Bronchial epithelial cell (primary cell): ENCODE data around the gene OTX1. TPM values are rescaled to one million over a fixed set of nuclear protein-coding genes. Genes with fewer than 3 reads are reported as not detected.

ENCODE experiments used
- DNase-seq: peaks from one replicate; pipeline ENCODE4 v3.0.0-alpha.2; 2010; ENCODE audit warnings: low read depth
- FAIRE-seq: peaks from 2 replicates; lab custom pipeline; 2011; peaks lifted over from hg19 to GRCh38; lab: Jason Lieb, UNC
- H3K27me3 ChIP-seq: 2 replicates; pipeline ENCODE4 v1.5.1; 2011; ENCODE audit warnings: low read length; ENCODE audit not compliant: control insufficient read depth, insufficient read depth
- H3K36me3 ChIP-seq: 2 replicates; pipeline ENCODE4 v1.5.1; 2011; ENCODE audit warnings: low read length; ENCODE audit not compliant: control insufficient read depth, insufficient read depth
- H3K4me3 ChIP-seq: 2 replicates; pipeline ENCODE4 v1.5.1; 2011; ENCODE audit warnings: mild to moderate bottlenecking, low read depth, low read length, control low read depth
- total RNA-seq: library from RNA; depleted of rRNA; stranded (reverse); fragments of >200 nt; gene quantifications from 2 replicates; pipeline ENCODE4 v1.2.1, GENCODE V29; 2014
- TF ChIP-seq, protein P1 (sequence below): IDR thresholded peaks from 2 replicates; pipeline ENCODE4 v1.5.1; 2011; ENCODE audit warnings: mild to moderate bottlenecking, moderate library complexity, low read length, control low read depth, inconsistent platforms; ENCODE audit not compliant: insufficient read depth, severe bottlenecking

Gene OTX1
- total RNA-seq, 1 donor from 2014 or later = 0.79 TPM

GRCh38 chr2:63054841-63055225 lies 4.2 kb downstream of the OTX1 start:
- TF ChIP-seq, protein P1, sequence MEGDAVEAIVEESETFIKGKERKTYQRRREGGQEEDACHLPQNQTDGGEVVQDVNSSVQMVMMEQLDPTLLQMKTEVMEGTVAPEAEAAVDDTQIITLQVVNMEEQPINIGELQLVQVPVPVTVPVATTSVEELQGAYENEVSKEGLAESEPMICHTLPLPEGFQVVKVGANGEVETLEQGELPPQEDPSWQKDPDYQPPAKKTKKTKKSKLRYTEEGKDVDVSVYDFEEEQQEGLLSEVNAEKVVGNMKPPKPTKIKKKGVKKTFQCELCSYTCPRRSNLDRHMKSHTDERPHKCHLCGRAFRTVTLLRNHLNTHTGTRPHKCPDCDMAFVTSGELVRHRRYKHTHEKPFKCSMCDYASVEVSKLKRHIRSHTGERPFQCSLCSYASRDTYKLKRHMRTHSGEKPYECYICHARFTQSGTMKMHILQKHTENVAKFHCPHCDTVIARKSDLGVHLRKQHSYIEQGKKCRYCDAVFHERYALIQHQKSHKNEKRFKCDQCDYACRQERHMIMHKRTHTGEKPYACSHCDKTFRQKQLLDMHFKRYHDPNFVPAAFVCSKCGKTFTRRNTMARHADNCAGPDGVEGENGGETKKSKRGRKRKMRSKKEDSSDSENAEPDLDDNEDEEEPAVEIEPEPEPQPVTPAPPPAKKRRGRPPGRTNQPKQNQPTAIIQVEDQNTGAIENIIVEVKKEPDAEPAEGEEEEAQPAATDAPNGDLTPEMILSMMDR = no peak
- Histone ChIP-seq H3K4me3 (no peak overlapping the region), H3K27me3 (no peaks in the 10 kb centered on the region), H3K36me3 (peaks cover 7% of the 10 kb centered on the region)
- no peak for DNase-seq
- FAIRE-seq = no peak

- DNase-seq (no peak), FAIRE-seq (no peak)
- peaks cover 7% of the 10 kb centered on the region for H3K36me3 ChIP-seq
- TF ChIP-seq, protein P1 = no peak
- H3K4me3 ChIP-seq = no peak overlapping the region
- no peaks in the 10 kb centered on the region for H3K27me3 ChIP-seq
These were observed 4.8 kb downstream of the OTX1 start for GRCh38 chr2:63055226-63056106.

DNA sequence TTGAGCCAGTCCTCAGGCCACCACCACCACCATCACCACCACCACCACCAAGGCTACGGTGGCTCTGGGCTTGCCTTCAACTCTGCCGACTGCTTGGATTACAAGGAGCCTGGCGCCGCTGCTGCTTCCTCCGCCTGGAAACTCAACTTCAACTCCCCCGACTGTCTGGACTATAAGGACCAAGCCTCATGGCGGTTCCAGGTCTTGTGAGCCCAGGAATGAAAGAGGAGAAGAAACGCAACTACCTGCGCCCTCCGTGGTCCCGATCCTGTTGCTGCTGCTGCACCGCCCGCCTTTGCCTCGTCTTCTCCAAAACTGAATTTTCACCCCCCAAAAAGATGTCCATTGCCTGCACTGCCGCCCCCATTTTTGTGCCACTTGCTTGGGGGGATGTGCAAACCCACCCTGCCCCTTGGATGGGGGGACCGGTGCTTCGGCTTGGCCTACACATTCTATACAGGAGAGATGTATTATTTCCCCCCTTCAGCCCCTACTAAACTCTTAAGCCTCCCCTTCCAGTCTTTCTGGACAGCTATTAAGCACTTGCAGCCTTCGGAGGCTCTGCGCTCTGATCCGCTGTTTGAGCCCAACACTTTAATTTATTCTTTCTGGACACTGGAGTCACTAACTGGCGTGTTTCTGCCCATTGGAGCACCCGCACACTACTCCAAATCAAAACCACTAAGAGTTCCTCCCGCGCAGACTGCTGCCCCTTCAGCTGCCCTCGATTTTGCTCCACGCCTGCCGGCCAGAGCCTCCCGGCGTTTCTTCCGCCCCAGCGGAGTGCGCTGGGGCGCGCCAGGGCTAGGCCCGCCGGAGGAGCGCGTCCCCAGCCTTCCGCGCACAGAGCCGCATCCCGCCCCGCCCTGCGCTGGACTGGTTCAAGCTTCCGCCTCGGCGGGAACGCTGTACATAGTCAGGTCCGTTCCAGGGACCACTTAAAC lies 5.7 kb downstream of the OTX1 start:
- FAIRE-seq (no peak), DNase-seq (no peak)
- Histone ChIP-seq H3K36me3 (peaks cover 7% of the 10 kb centered on the region), H3K4me3 (no peak overlapping the region), H3K27me3 (no peaks in the 10 kb centered on the region)
- TF ChIP-seq, protein P1 = no peak

DNA sequence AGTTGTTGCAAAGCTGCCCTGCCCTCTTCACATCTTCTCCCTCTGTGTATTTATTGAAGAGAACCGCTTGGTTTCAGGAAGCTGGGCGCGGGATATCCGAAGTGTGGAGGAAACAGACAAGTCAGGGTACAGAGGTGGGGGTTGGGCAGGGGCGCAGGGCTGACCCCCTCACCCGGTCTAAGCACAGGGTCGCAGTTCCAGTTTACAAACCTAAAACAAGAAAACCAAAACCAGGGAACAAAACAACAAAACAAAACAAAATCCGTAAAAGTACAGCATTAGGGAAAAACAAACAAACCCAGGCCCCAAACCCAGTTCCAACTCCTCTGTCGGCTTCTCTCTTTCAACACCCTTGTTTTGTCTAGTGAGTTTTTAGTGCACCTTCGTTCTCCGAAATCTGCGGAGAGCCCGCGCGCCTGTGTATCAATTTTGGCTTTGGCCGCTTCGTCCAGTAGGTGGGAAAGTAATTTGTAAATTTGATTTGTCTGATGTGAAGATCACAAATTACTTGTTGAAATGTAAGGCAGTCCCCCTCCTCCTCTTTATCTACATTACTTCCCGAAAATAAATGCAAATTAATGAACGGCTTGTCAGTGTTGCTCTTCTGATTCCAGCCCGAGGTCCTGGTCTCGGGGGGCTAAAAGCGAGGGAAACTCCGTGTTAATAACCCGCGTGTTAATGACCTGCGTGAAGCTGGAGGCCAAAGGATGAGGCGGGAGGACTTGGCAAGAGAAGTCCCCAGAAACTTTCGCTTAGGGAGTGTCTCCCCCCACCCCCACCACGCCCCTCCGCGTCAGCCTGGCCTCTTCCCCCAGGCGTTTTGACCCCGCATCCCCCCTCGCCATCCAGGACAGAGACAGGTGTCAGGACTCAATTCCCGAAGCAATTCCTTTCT lies 6.9 kb downstream of the OTX1 start:
- TF ChIP-seq, protein P1 = no peak
- Histone ChIP-seq H3K4me3 (no peak overlapping the region), H3K27me3 (no peaks in the 10 kb centered on the region), H3K36me3 (peaks cover 7% of the 10 kb centered on the region)
- FAIRE-seq = no peak
- no peak for DNase-seq
